ENCODE measurements around the gene DPAGT1.

DPAGT1 gene

GRCh38 chr11:119115484-119116234, 14.0 kb upstream of the DPAGT1 start:
- DNase-seq = no peak

- DNase-seq = no peak
Observed at GRCh38 chr11:119114351-119114750, 12.7 kb upstream of the DPAGT1 start.

GRCh38 chr11:119113716-119114115, 12.1 kb upstream of the DPAGT1 start:
- no peak for DNase-seq

- DNase-seq = no peak
Observed at GRCh38 chr11:119112314-119113020, 10.8 kb upstream of the DPAGT1 start.

- no peak for DNase-seq
Observed at GRCh38 chr11:119111361-119111925, 9.8 kb upstream of the DPAGT1 start.

- no peak for DNase-seq
Observed at GRCh38 chr11:119110439-119110838, 8.8 kb upstream of the DPAGT1 start.

GRCh38 chr11:119109843-119110242, 8.2 kb upstream of the DPAGT1 start:
- no peak for DNase-seq

GRCh38 chr11:119108857-119109221, 7.2 kb upstream of the DPAGT1 start:
- no peak for DNase-seq

- peak; percentile 6 to 85 (median 71) for DNase-seq
Observed at GRCh38 chr11:119108146-119108856, 6.6 kb upstream of the DPAGT1 start.

GRCh38 chr11:119107538-119108145, 6.0 kb upstream of the DPAGT1 start:
- peak in 2 of 3 experiments; percentile 64 to 68 for DNase-seq

GRCh38 chr11:119106564-119107537, 5.2 kb upstream of the DPAGT1 start, which contains the start of gene C2CD2L:
Gene C2CD2L, plus strand, starts transcription at chr11:119107344. Its CDS starts 398 bp downstream, at chr11:119107742.
- peak; percentile 91 to 94 (median 93) for DNase-seq

- DNase-seq = peak; percentile 9 to 81 (median 75)
Observed at GRCh38 chr11:119103793-119104192, 2.1 kb upstream of the DPAGT1 start.

GRCh38 chr11:119103161-119103664, 1.6 kb upstream of the DPAGT1 start:
- peak in 2 of 3 experiments; percentile 35 to 66 for DNase-seq

- peak in 1 of 3 experiments; percentile 66 for DNase-seq
Observed at GRCh38 chr11:119100994-119101758, 477 bp downstream of the DPAGT1 start.

GRCh38 chr11:119100246-119100970, 1.2 kb downstream of the DPAGT1 start:
- peak; percentile 9 to 18 (median 14) for DNase-seq

GRCh38 chr11:119099711-119100110, 1.9 kb downstream of the DPAGT1 start:
- DNase-seq = no peak

GRCh38 chr11:119095066-119095880, 6.4 kb downstream of the DPAGT1 start:
- peak; percentile 98 to 100 (median 100) for DNase-seq

- DNase-seq = peak in 1 of 3 experiments; percentile 60
Observed at GRCh38 chr11:119094816-119095065, 6.9 kb downstream of the DPAGT1 start.
